Measurements from ENCODE around the gene BOC.

BOC gene

GRCh38 chr3:113287803-113288648 is 76.7 kb downstream of the BOC start:
- peak; percentile 72 for DNase-seq (ENCODE audit: low read depth)
- TF ChIP-seq, protein P1, sequence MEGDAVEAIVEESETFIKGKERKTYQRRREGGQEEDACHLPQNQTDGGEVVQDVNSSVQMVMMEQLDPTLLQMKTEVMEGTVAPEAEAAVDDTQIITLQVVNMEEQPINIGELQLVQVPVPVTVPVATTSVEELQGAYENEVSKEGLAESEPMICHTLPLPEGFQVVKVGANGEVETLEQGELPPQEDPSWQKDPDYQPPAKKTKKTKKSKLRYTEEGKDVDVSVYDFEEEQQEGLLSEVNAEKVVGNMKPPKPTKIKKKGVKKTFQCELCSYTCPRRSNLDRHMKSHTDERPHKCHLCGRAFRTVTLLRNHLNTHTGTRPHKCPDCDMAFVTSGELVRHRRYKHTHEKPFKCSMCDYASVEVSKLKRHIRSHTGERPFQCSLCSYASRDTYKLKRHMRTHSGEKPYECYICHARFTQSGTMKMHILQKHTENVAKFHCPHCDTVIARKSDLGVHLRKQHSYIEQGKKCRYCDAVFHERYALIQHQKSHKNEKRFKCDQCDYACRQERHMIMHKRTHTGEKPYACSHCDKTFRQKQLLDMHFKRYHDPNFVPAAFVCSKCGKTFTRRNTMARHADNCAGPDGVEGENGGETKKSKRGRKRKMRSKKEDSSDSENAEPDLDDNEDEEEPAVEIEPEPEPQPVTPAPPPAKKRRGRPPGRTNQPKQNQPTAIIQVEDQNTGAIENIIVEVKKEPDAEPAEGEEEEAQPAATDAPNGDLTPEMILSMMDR (IDR thresholded peaks at IDR 0.05; ENCODE audit: insufficient read depth, low read depth, low read length, missing control alignments): peak; percentile 100
- H3K4me3 ChIP-seq (ENCODE audit: low read length): no peak overlapping the region

DNA sequence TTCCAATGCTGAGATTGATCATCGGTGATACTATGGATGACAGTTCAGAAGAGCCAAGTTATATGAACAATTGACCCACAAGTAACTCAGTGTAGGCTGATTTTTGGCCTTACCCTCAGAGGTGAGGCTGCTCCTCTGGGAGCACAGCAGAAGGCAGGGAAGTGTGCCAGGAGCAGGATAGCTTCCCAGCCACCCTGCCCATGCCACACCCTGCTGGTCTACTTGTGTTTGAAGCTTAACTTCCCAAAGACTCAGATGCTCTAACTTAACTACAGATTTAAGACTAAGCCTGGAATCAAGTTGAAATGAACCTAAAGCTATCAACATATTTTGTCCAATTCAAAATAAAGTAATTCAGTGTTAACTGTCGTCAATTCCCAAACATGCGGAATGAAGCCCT is 77.5 kb downstream of the BOC start:
- TF ChIP-seq, protein P1 (IDR thresholded peaks at IDR 0.05; ENCODE audit: insufficient read depth, low read depth, low read length, missing control alignments): no peak
- no peak for DNase-seq (ENCODE audit: low read depth)

GRCh38 chr3:113291572-113291971 is 80.2 kb downstream of the BOC start:
- TF ChIP-seq, protein P1 (IDR thresholded peaks at IDR 0.05; ENCODE audit: insufficient read depth, low read depth, low read length, missing control alignments): no peak
- H3K4me3 ChIP-seq (ENCODE audit: low read length): no peak overlapping the region
- no peak for DNase-seq (ENCODE audit: low read depth)

More for the DNA sequence above, 77.5 kb downstream of the BOC start:
- no peak overlapping the region for H3K4me3 ChIP-seq (ENCODE audit: low read length)

DNA sequence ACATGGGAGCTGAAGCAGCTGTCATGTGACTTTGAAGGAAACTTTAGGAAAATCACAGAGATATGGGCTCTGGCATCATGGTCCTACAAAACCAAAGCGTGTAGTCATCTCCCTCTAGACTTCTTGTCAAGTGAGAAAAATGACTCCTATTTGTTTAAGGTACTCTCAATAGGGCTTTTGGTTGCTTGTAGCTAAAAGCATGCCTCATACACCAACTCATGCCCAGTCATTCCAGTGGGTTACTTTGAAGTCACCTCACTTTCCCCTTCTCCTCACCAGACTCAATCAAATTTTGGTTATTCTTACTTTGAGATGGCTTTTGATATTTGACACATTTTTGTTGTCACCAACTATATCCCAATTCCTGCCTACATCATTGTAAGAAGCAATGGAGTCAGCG is 81.6 kb downstream of the BOC start:
- no peak overlapping the region for H3K4me3 ChIP-seq (ENCODE audit: low read length)
- TF ChIP-seq, protein P1 (IDR thresholded peaks at IDR 0.05; ENCODE audit: insufficient read depth, low read depth, low read length, missing control alignments): no peak
- no peak for DNase-seq (ENCODE audit: low read depth)

DNA sequence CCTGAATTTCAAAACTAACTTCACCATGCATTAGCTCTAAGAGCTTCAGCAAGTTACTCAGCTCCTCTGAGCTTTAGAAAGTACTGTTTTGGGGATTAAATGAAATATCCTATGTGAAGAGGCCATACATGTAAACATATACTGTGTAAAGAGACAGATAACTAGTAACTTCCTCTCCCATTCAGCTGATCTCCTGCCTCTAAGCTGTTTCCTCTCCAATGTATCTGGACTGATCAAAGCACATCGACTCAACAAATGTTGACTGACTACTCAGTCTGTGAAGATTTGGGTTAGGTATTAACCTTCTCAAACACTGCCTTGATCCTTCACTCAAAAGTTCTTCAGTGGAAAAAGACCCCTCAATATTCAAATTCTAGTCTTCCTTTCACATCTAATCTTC is 82.0 kb downstream of the BOC start:
- TF ChIP-seq, protein P1 (IDR thresholded peaks at IDR 0.05; ENCODE audit: insufficient read depth, low read depth, low read length, missing control alignments): no peak
- no peak overlapping the region for H3K4me3 ChIP-seq (ENCODE audit: low read length)
- DNase-seq (ENCODE audit: low read depth): no peak

- TF ChIP-seq, protein P1 (IDR thresholded peaks at IDR 0.05; ENCODE audit: insufficient read depth, low read depth, low read length, missing control alignments): no peak
- no peak for DNase-seq (ENCODE audit: low read depth)
- no peak overlapping the region for H3K4me3 ChIP-seq (ENCODE audit: low read length)
Observed at GRCh38 chr3:113295463-113295862, 84.1 kb downstream of the BOC start.

GRCh38 chr3:113297287-113297686 is 85.9 kb downstream of the BOC start:
- DNase-seq (ENCODE audit: low read depth): no peak
- no peak overlapping the region for H3K4me3 ChIP-seq (ENCODE audit: low read length)
- TF ChIP-seq, protein P1 (IDR thresholded peaks at IDR 0.05; ENCODE audit: insufficient read depth, low read depth, low read length, missing control alignments): no peak
